ENCODE measurements around the gene SMS.

The SMS gene

DNA sequence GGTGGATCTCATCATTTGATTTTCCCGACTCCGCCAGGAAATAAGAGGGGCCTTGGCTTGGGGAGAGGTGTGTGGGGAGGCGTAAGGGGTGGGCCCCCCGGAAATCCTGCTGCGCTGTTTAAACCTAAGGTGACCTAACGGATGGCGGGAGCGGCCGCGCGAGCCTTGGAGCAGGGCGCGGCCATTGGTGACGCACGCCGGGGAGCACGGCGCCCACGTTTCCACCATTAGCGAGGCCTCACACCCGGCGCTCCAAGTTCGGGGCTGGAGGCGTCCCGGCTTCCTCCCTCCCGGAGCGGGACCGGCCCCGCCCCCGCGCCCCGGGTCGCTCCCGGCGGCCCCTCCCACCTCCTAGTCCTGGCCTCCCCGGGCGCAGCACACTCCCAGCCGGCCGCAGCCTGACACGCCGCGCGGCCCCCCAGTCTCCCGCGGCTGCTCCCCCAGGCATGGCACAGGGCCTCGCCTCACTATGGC, at the start of gene SMS:
TSS of gene SMS (plus strand) at position 354 of the 474 bp plus-strand sequence. CDS start at position 470, 116 bp downstream.
- DNase-seq (ENCODE audit: low read depth in 2 of 2), result peak; percentile 26 to 37

- DNase-seq (ENCODE audit: low read depth in 2 of 2), result no peak
Observed at GRCh38 chrX:21905313-21905712, 35.2 kb upstream of the SMS start.

DNA sequence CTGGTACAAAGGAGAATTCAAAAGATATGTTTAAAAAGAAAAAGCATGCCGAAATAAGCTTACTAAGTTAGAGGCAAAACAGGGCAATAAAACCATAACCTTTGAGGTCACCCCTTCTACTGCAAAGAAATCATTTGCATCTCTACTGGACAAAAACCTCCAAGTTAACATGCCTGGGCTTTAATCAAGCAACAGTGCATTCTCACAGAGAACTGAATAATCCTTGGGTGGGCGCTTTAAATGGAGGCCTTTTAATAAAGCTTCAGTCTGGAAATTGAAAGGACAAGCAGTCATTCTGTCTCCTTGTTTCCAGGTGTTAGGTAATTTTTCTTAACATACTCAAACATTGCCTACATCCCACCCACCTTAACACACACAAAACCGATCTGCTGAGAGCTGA, 34.6 kb upstream of the SMS start:
- DNase-seq (ENCODE audit: low read depth in 2 of 2), result no peak

DNA sequence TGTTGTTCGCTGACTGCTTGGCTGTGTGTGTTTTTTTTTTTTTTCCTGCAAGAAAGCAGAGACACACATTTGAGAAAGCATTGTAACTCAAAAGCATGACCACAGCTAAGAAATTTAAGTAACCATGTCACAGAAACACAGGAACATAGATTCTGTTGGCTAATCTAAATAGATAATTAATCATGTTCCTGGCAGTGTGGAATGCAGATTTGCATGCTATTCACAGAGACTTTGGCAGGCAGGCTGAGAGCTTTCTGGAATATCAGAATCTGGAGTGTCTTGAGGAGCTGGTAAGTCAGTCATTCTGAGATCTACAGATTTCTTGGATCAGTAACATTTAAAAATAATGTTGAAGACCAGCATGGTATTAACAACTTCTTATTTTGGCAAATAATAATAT, 33.2 kb upstream of the SMS start:
- DNase-seq (ENCODE audit: low read depth in 2 of 2), result no peak

DNA sequence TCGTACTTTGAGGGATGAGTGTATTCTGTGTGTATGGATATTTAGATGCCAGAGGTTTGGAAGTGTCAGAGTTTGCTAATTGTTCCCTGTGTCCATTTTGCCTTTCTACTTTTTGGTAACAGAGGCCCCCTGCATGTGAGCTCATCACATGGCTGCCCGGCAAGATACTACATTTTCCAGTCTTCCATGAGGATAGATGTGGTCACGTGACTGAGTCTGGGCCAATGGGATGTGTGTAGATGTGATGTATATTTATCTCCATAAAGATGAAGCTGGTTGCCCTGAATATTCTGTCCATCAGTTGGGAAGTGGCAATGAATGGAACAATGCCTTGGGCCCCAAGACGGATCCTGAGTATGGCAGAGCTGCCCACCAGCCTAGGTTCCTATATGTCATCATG, 29.0 kb upstream of the SMS start:
- no peak for DNase-seq (ENCODE audit: low read depth in 2 of 2)

DNA sequence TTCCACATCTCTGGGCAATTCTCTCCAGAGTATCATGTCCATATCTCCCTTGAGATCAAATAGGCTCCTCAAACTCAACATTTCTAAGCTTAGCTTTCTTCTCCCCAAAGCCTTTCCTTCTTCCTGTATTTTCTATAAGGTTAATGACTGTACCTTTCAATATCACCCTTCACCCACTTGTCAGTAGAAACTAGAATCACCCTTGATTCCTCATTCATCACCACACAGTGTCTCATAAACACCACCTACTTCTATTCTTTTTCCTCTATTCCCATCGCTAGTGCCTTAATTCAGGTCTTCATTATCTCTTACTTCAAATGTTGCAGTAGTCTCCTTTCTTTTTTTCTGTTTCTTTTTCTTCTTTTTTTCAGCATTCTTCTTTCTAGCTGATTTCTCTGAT, 28.3 kb upstream of the SMS start:
- no peak for DNase-seq (ENCODE audit: low read depth in 2 of 2)

DNA sequence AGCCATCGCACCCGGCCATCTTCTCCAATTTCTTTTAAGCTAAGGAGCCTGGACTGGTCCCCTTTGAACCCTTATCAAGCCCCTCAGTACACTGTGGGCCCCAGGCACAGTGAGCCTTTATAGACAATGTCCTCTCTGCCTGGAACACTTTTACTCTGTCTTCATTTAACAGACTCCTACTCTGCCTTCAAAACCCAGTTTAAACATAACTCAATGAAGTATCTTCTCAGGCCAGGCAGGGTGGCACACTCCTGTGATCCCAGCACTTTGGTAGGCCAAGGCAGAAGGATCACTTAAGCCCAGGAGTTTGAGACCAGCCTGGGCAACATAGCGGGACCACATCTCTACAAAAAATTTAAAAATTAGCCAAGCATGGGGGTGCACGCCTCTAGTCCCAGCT, 27.5 kb upstream of the SMS start:
- no peak for DNase-seq (ENCODE audit: low read depth in 2 of 2)

DNA sequence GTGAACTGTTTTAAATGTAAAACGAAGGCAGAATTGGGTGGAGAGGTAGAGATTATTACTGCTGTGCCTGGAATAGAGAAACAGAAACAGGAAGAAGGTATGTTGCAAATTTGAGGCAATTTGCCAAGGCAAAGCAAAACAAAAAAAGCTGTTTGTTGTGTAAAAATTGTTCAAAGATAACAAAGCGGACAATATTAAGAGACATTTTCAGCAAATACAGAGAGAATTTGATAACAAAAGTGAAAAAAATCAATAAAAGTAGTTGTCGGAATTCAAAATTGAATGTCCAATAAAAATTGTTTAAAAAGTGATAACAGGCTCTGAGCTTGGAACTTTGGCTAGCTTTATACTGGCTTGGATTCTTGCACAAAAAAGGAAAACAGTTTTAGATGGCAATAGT, 14.4 kb upstream of the SMS start:
- DNase-seq (ENCODE audit: low read depth in 2 of 2), result no peak

DNA sequence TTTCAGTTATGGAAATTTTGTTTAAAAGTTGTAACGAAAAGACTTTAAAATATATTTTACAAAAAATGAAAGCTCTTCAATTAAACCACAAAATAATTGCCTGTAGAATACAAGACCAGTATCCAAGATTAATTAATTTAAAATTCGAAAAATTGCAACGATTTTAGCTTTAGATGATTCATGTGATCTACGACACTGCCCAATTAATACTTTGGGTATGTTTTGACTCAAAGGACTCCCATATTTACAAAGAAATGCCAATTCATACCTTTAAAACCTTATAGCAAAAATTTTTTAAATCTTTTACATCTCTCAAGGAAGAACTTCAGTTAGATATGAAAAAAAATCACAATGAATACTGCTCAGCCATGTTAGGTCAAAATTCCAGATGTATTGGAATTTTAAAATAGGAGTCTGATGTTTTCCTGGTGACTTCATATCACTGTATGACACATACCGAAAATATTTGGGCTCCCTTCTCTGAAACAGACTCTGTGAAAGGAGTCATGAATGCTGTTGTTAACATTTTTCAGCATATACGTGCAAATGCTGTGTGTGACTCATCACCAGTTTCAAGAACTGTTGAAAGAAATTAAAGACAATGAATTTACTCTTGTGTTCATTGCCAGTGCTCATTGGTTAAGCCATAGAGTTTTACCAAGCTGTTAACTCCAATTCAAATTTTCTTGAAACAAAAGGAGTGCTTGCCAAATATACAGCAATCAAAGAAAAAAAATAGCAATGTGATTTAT, 13.8 kb upstream of the SMS start:
- no peak for DNase-seq (ENCODE audit: low read depth in 2 of 2)

GRCh38 chrX:21929209-21929608, 11.3 kb upstream of the SMS start:
- no peak for DNase-seq (ENCODE audit: low read depth in 2 of 2)

DNA sequence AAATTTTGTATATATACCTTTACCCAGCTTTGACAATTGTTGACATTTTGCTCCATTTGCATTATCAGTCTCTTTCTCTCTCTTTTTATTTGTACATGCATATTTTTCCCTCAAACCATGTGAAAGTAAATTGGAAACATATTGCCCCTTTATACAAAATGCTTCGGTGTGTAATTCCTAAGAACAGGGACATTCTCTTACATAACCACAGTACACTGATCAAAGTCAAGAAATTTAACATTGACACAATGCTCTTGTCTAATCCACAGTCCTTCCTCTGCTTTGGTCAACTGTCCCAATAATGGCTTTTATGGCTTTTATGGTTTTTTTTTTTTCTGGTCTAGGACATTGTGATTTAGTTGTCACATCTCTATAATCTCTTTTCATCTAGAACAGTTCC, 9.5 kb upstream of the SMS start:
- no peak for DNase-seq (ENCODE audit: low read depth in 2 of 2)

GRCh38 chrX:21932292-21933002, 8.1 kb upstream of the SMS start:
- no peak for DNase-seq (ENCODE audit: low read depth in 2 of 2)

DNA sequence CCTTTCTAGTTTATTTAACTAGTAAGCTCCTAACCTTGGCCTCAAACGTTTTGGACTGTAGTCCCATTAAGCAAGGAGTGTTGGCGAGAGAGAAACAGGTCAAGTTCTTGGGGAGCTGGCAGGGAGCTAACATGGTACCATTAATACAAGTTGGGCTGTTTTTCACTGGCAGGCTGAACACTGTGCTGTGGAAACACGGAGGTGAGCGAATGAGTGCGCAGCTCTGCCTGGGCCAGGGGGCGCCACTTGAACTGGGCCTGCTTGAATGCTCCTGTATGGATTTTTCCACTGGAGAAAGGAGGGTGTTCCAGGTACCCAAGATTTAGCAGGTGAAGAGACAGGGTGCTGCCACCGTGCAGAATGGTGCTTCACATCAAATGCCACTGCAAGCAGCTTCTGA, 7.4 kb upstream of the SMS start:
- DNase-seq (ENCODE audit: low read depth in 2 of 2), result no peak

DNA sequence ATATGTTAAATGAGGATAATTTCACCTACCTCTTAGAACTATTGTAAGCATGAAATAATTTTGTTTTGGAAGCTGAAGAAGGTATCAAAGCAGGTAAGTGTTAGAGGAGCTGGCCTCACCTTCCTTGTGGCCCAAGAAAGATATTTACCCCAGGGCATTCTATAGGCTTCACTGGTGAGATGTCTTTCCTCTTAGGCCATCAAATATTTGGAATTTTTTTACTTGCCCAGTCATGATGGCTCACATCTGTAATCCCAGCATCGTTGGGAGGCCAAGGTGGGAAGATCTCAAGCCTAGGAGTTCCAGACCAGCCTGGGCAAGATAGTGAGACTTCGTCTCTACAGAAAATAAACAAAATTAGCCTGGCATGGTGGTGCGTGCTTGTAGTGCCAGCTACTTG, 6.1 kb upstream of the SMS start:
- DNase-seq (ENCODE audit: low read depth in 2 of 2), result no peak

- DNase-seq (ENCODE audit: low read depth in 2 of 2), result no peak
Observed at GRCh38 chrX:21939906-21940305, 603 bp upstream of the SMS start.

- no peak for DNase-seq (ENCODE audit: low read depth in 2 of 2)
Observed at GRCh38 chrX:21943460-21944135, 3.1 kb downstream of the SMS start.

GRCh38 chrX:21944136-21944615, 3.7 kb downstream of the SMS start:
- DNase-seq (ENCODE audit: low read depth in 2 of 2), result no peak

- DNase-seq (ENCODE audit: low read depth in 2 of 2), result no peak
Observed at GRCh38 chrX:21946925-21947641, 6.6 kb downstream of the SMS start.

- no peak for DNase-seq (ENCODE audit: low read depth in 2 of 2)
Observed at GRCh38 chrX:21947671-21948070, 7.2 kb downstream of the SMS start.

DNA sequence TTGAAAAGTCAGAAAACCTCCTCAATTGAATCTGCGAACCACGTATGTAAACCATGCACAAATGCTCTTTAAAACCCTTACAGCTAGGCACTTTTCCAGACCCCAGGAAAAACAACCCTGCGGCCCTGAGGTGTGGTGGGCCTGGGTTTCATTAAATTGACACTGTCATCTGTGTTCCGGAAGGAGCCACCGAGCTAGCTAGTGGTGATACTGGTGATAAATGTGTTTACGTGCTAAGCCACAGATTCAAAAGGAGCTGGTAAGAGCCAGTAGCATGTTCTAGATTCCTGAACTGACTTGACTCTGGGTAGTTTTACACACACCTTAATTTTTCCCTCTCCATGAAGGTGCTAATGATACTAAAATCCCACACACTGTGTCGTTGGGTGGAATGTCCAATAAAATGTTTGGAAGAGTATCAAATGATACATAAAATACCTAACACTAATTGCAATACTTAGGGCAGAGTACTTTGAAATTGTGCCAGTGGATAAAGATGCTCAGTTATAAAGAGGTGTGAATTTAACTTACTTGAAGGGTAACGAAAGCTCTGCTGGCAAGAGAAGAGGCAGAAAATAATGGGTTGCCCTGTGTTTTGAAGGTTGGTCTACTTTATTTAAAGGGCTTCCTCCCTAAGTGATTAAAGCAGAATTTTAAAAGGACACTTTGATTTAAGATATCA, 8.5 kb downstream of the SMS start:
- DNase-seq (ENCODE audit: low read depth in 2 of 2), result no peak

DNA sequence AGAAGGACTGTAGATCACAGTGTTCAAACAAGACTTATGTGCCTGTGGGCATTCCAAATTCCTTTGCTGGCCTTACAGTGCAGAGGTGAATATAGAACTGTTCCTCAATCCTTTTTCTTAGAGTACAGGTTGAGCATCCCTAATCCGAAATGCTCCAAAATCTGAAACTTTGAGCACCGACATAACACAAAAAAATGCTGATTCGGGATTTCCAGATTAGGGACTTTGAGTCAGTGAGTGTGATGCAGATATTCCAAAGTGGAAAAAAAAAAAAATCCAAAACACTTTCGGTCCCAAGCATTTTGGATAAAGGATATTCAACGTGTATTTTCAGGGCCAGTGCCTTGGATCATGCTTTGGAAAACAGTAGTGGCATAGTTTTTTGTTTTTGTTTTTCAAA, 9.2 kb downstream of the SMS start:
- no peak for DNase-seq (ENCODE audit: low read depth in 2 of 2)

Measured in stimulated activated CD4-positive, alpha-beta T cell treated with anti-CD3 and anti-CD28 coated beads, Interleukin-15, amount 100 ng/mL, for 48 hours (primary cell).